ENCODE results near the gene CSNK1D.

The CSNK1D gene

GRCh38 chr17:82223517-82223916 lies 50.0 kb downstream of the CSNK1D start:
- Histone ChIP-seq H3K27ac (ENCODE audit: low read length) (no peak overlapping the region), H2AFZ (ENCODE audit: low read depth, low read length) (no peak overlapping the region), H3K79me2 (ENCODE audit: low read length) (no peaks in the 10 kb centered on the region)

GRCh38 chr17:82222816-82223215 lies 50.7 kb downstream of the CSNK1D start:
- H3K27ac ChIP-seq (ENCODE audit: low read length), result no peak overlapping the region
- no peak overlapping the region for H3K4me3 ChIP-seq (ENCODE audit: low read length)
- no peaks in the 10 kb centered on the region for H3K36me3 ChIP-seq (replicated peaks; ENCODE audit: low read depth, low read length)
- no peaks in the 10 kb centered on the region for H3K79me2 ChIP-seq (ENCODE audit: low read length)
- no peak overlapping the region for H2AFZ ChIP-seq (ENCODE audit: low read depth, low read length)
- no peaks in the 10 kb centered on the region for H3K4me1 ChIP-seq (ENCODE audit: low read length)
- no peaks in the 10 kb centered on the region for H3K27me3 ChIP-seq (ENCODE audit: low read depth, low read length)
- H4K20me1 ChIP-seq (ENCODE audit: insufficient read depth, low read length), result no peaks in the 10 kb centered on the region
- no peak overlapping the region for H3K4me2 ChIP-seq (ENCODE audit: low read length)
- no peak overlapping the region for H3K9ac ChIP-seq (ENCODE audit: low read length)
- TF ChIP-seq EZH2phosphoT487 (IDR thresholded peaks at IDR 0.05; ENCODE audit: low read depth), result no peak
- no peak for TF ChIP-seq CTCF (IDR thresholded peaks at IDR 0.05; ENCODE audit: low read depth, low read length)
- no peaks in the 10 kb centered on the region for H3K9me3 ChIP-seq (ENCODE audit: insufficient read depth, low read length)

More at GRCh38 chr17:82223517-82223916, 50.0 kb downstream of the CSNK1D start:
- Histone ChIP-seq H3K4me3 (ENCODE audit: low read length) (no peak overlapping the region), H3K4me2 (ENCODE audit: low read length) (no peak overlapping the region), H3K9me3 (ENCODE audit: insufficient read depth, low read length) (no peaks in the 10 kb centered on the region), H3K9ac (ENCODE audit: low read length) (no peak overlapping the region), H3K27me3 (ENCODE audit: low read depth, low read length) (no peaks in the 10 kb centered on the region), H4K20me1 (ENCODE audit: insufficient read depth, low read length) (no peaks in the 10 kb centered on the region), H3K36me3 (replicated peaks; ENCODE audit: low read depth, low read length) (no peaks in the 10 kb centered on the region), H3K4me1 (ENCODE audit: low read length) (no peaks in the 10 kb centered on the region)
- TF ChIP-seq EZH2phosphoT487 (IDR thresholded peaks at IDR 0.05; ENCODE audit: low read depth) (no peak), CTCF (IDR thresholded peaks at IDR 0.05; ENCODE audit: low read depth, low read length) (no peak)

GRCh38 chr17:82221341-82221902 lies 52.1 kb downstream of the CSNK1D start:
- Histone ChIP-seq H4K20me1 (ENCODE audit: insufficient read depth, low read length) (no peaks in the 10 kb centered on the region), H3K36me3 (replicated peaks; ENCODE audit: low read depth, low read length) (no peaks in the 10 kb centered on the region), H3K9ac (ENCODE audit: low read length) (no peak overlapping the region), H3K4me2 (ENCODE audit: low read length) (no peak overlapping the region), H3K4me1 (ENCODE audit: low read length) (peaks cover 14% of the 10 kb centered on the region), H3K4me3 (ENCODE audit: low read length) (no peak overlapping the region), H3K27ac (ENCODE audit: low read length) (no peak overlapping the region), H3K27me3 (ENCODE audit: low read depth, low read length) (no peaks in the 10 kb centered on the region), H2AFZ (ENCODE audit: low read depth, low read length) (no peak overlapping the region), H3K9me3 (ENCODE audit: insufficient read depth, low read length) (no peaks in the 10 kb centered on the region), H3K79me2 (ENCODE audit: low read length) (no peaks in the 10 kb centered on the region)
- TF ChIP-seq CTCF (IDR thresholded peaks at IDR 0.05; ENCODE audit: low read depth, low read length) (no peak), EZH2phosphoT487 (IDR thresholded peaks at IDR 0.05; ENCODE audit: low read depth) (no peak)

- Histone ChIP-seq H3K27me3 (ENCODE audit: low read depth, low read length) (no peaks in the 10 kb centered on the region), H3K79me2 (ENCODE audit: low read length) (no peaks in the 10 kb centered on the region), H3K4me1 (ENCODE audit: low read length) (peaks cover 28% of the 10 kb centered on the region), H3K27ac (ENCODE audit: low read length) (no peak overlapping the region), H3K4me3 (ENCODE audit: low read length) (no peak overlapping the region), H3K9ac (ENCODE audit: low read length) (no peak overlapping the region), H3K9me3 (ENCODE audit: insufficient read depth, low read length) (no peaks in the 10 kb centered on the region), H2AFZ (ENCODE audit: low read depth, low read length) (no peak overlapping the region), H4K20me1 (ENCODE audit: insufficient read depth, low read length) (no peaks in the 10 kb centered on the region), H3K36me3 (replicated peaks; ENCODE audit: low read depth, low read length) (no peaks in the 10 kb centered on the region), H3K4me2 (ENCODE audit: low read length) (no peak overlapping the region)
- no peak for TF ChIP-seq EZH2phosphoT487 (IDR thresholded peaks at IDR 0.05; ENCODE audit: low read depth)
- TF ChIP-seq CTCF (IDR thresholded peaks at IDR 0.05; ENCODE audit: low read depth, low read length), result no peak
These were observed 53.5 kb downstream of the CSNK1D start for GRCh38 chr17:82219753-82220709.
